ENCODE data around the gene C12orf57. TPM values are rescaled to one million over a fixed set of nuclear protein-coding genes. Genes with fewer than 3 reads are reported as not detected.

The C12orf57 gene
- total RNA-seq, 1 experiment from 2014 or later: 111 TPM

DNA sequence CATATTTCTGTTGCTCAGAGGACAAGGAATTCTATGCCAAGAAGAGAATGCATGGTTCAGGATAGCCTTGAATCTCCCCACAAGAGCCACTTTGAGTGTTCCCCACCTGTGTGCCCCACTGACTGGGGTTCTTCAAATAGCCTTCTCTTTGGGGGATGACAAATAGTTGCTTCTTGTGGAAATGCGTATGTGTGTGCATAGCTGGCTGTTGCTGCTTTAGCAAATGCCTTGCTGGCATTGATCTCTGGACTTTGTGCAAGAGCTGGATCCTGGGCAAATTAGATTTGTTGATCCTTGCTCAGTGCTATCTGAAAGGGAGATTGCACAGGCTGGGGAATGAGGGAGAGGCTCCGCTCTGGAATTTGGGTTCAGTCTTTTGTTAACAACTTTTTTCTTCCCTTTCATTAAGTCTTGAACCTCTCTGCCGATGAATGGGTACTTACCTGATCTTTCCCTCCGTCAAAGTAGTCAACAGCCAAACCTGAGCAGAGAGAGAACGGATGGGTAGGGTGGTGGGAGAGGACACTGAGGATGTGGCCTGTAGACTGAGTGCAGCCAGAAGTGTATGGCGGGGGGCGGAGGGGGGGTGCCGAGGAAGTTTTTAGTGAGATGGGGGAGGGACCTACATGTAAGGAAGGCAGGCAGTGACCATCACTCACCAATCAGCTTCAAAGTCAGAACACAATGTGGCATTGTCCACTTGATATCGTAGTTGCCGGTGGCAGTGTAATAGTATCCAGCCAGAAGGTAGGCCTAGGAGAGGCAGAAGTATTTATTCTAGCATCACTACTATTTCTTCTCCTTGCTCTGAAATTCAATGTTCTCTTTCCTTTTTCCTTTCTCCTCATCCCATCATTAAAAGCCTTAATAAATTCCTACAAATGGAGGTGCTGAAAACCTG is 37.6 kb downstream of the C12orf57 start:
- Histone ChIP-seq H3K36me3 (ENCODE audit: control insufficient read depth, insufficient read depth, low read length) (peaks cover 14% of the 10 kb centered on the region), H3K4me1 (peaks cover 60% of the 10 kb centered on the region), H3K4me3 (ENCODE audit: low read depth, low read length) (no peak overlapping the region), H3K9me3 (no peaks in the 10 kb centered on the region), H3K27me3 (replicated peaks; ENCODE audit: control insufficient read depth, insufficient read depth, low read length) (no peaks in the 10 kb centered on the region)
- Mint-ChIP-seq H3K9me3 (ENCODE audit: unreplicated experiment) (no peaks in the 10 kb centered on the region), H3K36me3 (ENCODE audit: insufficient read depth, unreplicated experiment) (peaks cover 85% of the 10 kb centered on the region), H3K4me1 (ENCODE audit: low read depth, unreplicated experiment) (peaks cover 62% of the 10 kb centered on the region), H3K4me3 (ENCODE audit: unreplicated experiment) (peak overlapping the region; percentile 72), H3K27ac (ENCODE audit: unreplicated experiment) (peak overlapping the region; percentile 98), H3K27me3 (ENCODE audit: insufficient read depth, unreplicated experiment) (no peaks in the 10 kb centered on the region)
- no peak for TF ChIP-seq CTCF (IDR thresholded peaks at IDR 0.05; ENCODE audit: insufficient read depth in 1 of 2, low read depth in 1 of 2, low read length in 1 of 2, severe bottlenecking in 1 of 2, unreplicated experiment in 1 of 2)
- intact Hi-C loops (cut with micrococcal nuclease; ENCODE audit: unreplicated experiment): loop anchor here (1.0 kb wide), 5 partner anchors 8 to 111 kb away; partner anchors contain the start of genes C1R and LPCAT3
- CTCF ChIA-PET: interaction anchor here (0.6 to 2.4 kb wide), 12 partner anchors 15 to 128 kb away, joined by 3 to 13 read pairs (median 4); partner anchors contain the start of genes C12orf57, C1RL, LPCAT3 and RNU7-1
- BruUV-seq (replicated peaks): TSS peak; percentile 83
- POLR2A ChIA-PET: interaction anchor here (0.5 to 1.9 kb wide), 12 partner anchors 15 to 955 kb away, joined by 3 to 20 read pairs (median 6); partner anchors contain the start of genes C12orf57, LPCAT3, RNU7-1 and SPSB2
- peak; percentile 91 to 94 for DNase-seq

- no peak for DNase-seq
- Histone ChIP-seq H3K27me3 (replicated peaks; ENCODE audit: control insufficient read depth, insufficient read depth, low read length) (no peaks in the 10 kb centered on the region), H3K9me3 (no peaks in the 10 kb centered on the region), H3K36me3 (ENCODE audit: control insufficient read depth, insufficient read depth, low read length) (peaks cover 10% of the 10 kb centered on the region), H3K4me3 (ENCODE audit: low read depth, low read length) (no peak overlapping the region), H3K4me1 (peaks cover 60% of the 10 kb centered on the region)
- peak overlapping the region; percentile 98 for H3K27ac Mint-ChIP-seq (ENCODE audit: unreplicated experiment)
- H3K4me3 Mint-ChIP-seq (ENCODE audit: unreplicated experiment): peak overlapping the region; percentile 72
- BruUV-seq (replicated peaks): no TSS peak
- no peak for TF ChIP-seq CTCF (IDR thresholded peaks at IDR 0.05; ENCODE audit: insufficient read depth in 1 of 2, low read depth in 1 of 2, low read length in 1 of 2, severe bottlenecking in 1 of 2, unreplicated experiment in 1 of 2)
- H3K36me3 Mint-ChIP-seq (ENCODE audit: insufficient read depth, unreplicated experiment): peaks cover 83% of the 10 kb centered on the region
- intact Hi-C loops (cut with micrococcal nuclease; ENCODE audit: unreplicated experiment): no loop called here
- ChIA-PET POLR2A (interaction anchor here (0.6 to 0.7 kb wide), 2 partner anchors 10 to 18 kb away, joined by 3 read pairs; no protein-coding TSS in a partner anchor), CTCF (interaction anchor here (0.8 to 1.4 kb wide), 3 partner anchors 13 to 20 kb away, joined by 3 to 6 read pairs (median 3); no protein-coding TSS in a partner anchor)
- peaks cover 55% of the 10 kb centered on the region for H3K4me1 Mint-ChIP-seq (ENCODE audit: low read depth, unreplicated experiment)
- H3K9me3 Mint-ChIP-seq (ENCODE audit: unreplicated experiment): no peaks in the 10 kb centered on the region
- H3K27me3 Mint-ChIP-seq (ENCODE audit: insufficient read depth, unreplicated experiment): no peaks in the 10 kb centered on the region
Observed at GRCh38 chr12:6982532-6982931, 38.7 kb downstream of the C12orf57 start.

DNA sequence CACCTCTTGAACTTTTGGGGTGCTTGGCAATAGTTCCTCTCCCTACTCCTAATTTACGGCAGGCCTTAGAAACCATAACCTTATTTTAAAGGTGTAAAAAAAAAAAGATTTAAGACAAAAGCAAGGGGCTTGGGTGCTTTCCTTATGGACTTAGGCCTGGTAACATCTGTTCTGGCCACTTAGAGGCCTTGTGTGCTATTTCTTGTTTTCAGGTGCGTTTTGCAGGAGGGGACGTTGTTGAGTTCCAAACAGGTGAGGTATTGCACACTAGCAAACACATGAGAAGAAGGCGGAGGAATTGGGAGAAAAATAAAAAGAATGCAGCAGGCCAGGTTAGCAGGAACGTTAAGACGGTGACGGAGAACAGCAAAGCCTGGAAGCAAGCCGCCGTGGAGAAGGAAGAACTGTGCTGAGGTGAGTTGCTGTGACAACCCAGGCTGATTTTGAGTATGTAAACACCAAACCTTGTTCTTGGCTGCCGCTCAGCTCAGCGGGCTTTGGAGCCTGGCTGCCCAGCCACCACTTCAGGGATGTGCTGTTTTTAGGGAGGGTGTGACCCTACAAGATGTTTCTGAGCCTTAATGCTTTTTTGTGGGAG is 44.2 kb downstream of the C12orf57 start:
- ChIA-PET CTCF (no interaction called here), POLR2A (no interaction called here)
- peak overlapping the region; percentile 30 for H3K27ac Mint-ChIP-seq (ENCODE audit: unreplicated experiment)
- no peaks in the 10 kb centered on the region for H3K27me3 Mint-ChIP-seq (ENCODE audit: insufficient read depth, unreplicated experiment)
- no peak for DNase-seq
- H3K9me3 Mint-ChIP-seq (ENCODE audit: unreplicated experiment): no peaks in the 10 kb centered on the region
- no peak for TF ChIP-seq CTCF (IDR thresholded peaks at IDR 0.05; ENCODE audit: insufficient read depth in 1 of 2, low read depth in 1 of 2, low read length in 1 of 2, severe bottlenecking in 1 of 2, unreplicated experiment in 1 of 2)
- H3K36me3 Mint-ChIP-seq (ENCODE audit: insufficient read depth, unreplicated experiment): peaks cover 50% of the 10 kb centered on the region
- H3K4me1 ChIP-seq: peaks cover 26% of the 10 kb centered on the region
- no peaks in the 10 kb centered on the region for H3K36me3 ChIP-seq (ENCODE audit: control insufficient read depth, insufficient read depth, low read length)
- no peaks in the 10 kb centered on the region for H3K27me3 ChIP-seq (replicated peaks; ENCODE audit: control insufficient read depth, insufficient read depth, low read length)
- intact Hi-C loops (cut with micrococcal nuclease; ENCODE audit: unreplicated experiment): no loop called here
- H3K4me3 Mint-ChIP-seq (ENCODE audit: unreplicated experiment): no peak overlapping the region
- H3K4me3 ChIP-seq (ENCODE audit: low read depth, low read length): no peak overlapping the region
- BruUV-seq (replicated peaks): no TSS peak
- no peaks in the 10 kb centered on the region for H3K9me3 ChIP-seq
- peaks cover 14% of the 10 kb centered on the region for H3K4me1 Mint-ChIP-seq (ENCODE audit: low read depth, unreplicated experiment)

All from Caco-2 (cell line).